Endodermal cell (in vitro differentiated cells): Measurements from ENCODE around the gene ARVCF. TPM values are rescaled to one million over a fixed set of nuclear protein-coding genes. Genes with fewer than 3 reads are reported as not detected.

Source experiments
- DNase-seq: peaks from one replicate; pipeline ENCODE4 v3.0.0-alpha.2; 2017
- H3K27ac ChIP-seq: 2 replicates; pipeline ENCODE4 v1.5.1; 2013; ENCODE audit warnings: mild to moderate bottlenecking, low read depth, low read length, moderate library complexity
- H3K27me3 ChIP-seq: 2 replicates; pipeline ENCODE4 v1.6.1; 2013; ENCODE audit warnings: mild to moderate bottlenecking, low read length, moderate library complexity; ENCODE audit not compliant: insufficient read depth, control insufficient read depth, poor library complexity, severe bottlenecking
- H3K36me3 ChIP-seq: 2 replicates; pipeline ENCODE4 v1.7.0; 2013; ENCODE audit warnings: mild to moderate bottlenecking, low read length, moderate library complexity; ENCODE audit not compliant: control insufficient read depth, insufficient read depth
- H3K4me1 ChIP-seq: one replicate; pipeline ENCODE4 v1.7.0; 2013; ENCODE audit warnings: low read length; ENCODE audit not compliant: control insufficient read depth, insufficient read depth
- H3K4me3 ChIP-seq: 2 replicates; pipeline ENCODE4 v1.5.1; 2013; ENCODE audit warnings: mild to moderate bottlenecking, low read length, moderate library complexity
- H3K9ac ChIP-seq: 2 replicates; pipeline ENCODE4 v1.6.1; 2013; ENCODE audit warnings: mild to moderate bottlenecking, low read length, moderate library complexity; ENCODE audit not compliant: poor library complexity, severe bottlenecking; ENCODE audit errors: extremely low read depth
- H3K9me3 ChIP-seq: 2 replicates; pipeline ENCODE4 v1.6.1; 2013; ENCODE audit warnings: mild to moderate bottlenecking, low read length, moderate library complexity; ENCODE audit not compliant: control insufficient read depth
- H3K27ac Mint-ChIP-seq: 2 replicates; pipeline ENCODE4 v1.8.0; 2020; ENCODE audit warnings: mixed read lengths
- H3K27me3 Mint-ChIP-seq: 2 replicates; pipeline ENCODE4 v1.8.0; 2021; ENCODE audit warnings: mild to moderate bottlenecking, mixed read lengths; ENCODE audit not compliant: insufficient read depth
- H3K36me3 Mint-ChIP-seq: 2 replicates; pipeline ENCODE4 v1.8.0; 2020; ENCODE audit warnings: low read depth, mixed read lengths
- H3K4me1 Mint-ChIP-seq: 2 replicates; pipeline ENCODE4 v1.8.0; 2020; ENCODE audit warnings: mixed read lengths
- H3K4me3 Mint-ChIP-seq: 2 replicates; pipeline ENCODE4 v1.8.0; 2020; ENCODE audit warnings: mild to moderate bottlenecking, moderate library complexity, mixed read lengths
- H3K9me3 Mint-ChIP-seq: 2 replicates; pipeline ENCODE4 v1.8.0; 2020; ENCODE audit warnings: mild to moderate bottlenecking, mixed read lengths
- CTCF ChIP-seq: fragments of 200-600 bp; sonication (generic); conservative IDR thresholded peaks from 2 replicates; pipeline ENCODE4 v1.5.0; 2021; ENCODE audit warnings: antibody characterized with exemption, mild to moderate bottlenecking
- WGBS, 2 experiments: methylation state at CpG; one replicate each; pipeline versions ENCODE4 v1.1.5 to v1.1.7; 2013; ENCODE audit warnings: missing lambda C conversion rate in 2 of 2, mixed read lengths in 1 of 2; ENCODE audit not compliant: insufficient coverage in 1 of 2, insufficient read length in 1 of 2; 5-methylcytosine and 5-hydroxymethylcytosine counted together
- total RNA-seq, 2 donors: library from RNA; stranded (reverse); fragmentation: NEBNext Ultra II Directional in 1 of 2; extraction: Animal tissue kit (Norgen Biotek cat#: 25700) in 1 of 2; gene quantifications; 2 replicates in 1 of 2; 3 replicates in 1 of 2; pipeline ENCODE4 v1.2.1, GENCODE V29; 2021

The ARVCF gene
- total RNA-seq, 2 donors from 2014 or later, result 48.3 to 61.3 TPM

- WGBS, 2 experiments, result 89 to 91% methylated on average over 9 to 12 of the region's 12 CpGs
- Mint-ChIP-seq H3K4me1 (peaks cover 11% of the 10 kb centered on the region), H3K27ac (no peak overlapping the region), H3K9me3 (no peaks in the 10 kb centered on the region), H3K4me3 (no peak overlapping the region), H3K36me3 (peaks cover 2% of the 10 kb centered on the region), H3K27me3 (peaks cover 2% of the 10 kb centered on the region)
- Histone ChIP-seq H3K27me3 (no peaks in the 10 kb centered on the region), H3K36me3 (peaks cover 6% of the 10 kb centered on the region), H3K27ac (no peak overlapping the region), H3K4me1 (peaks cover 5% of the 10 kb centered on the region), H3K9ac (no peak overlapping the region), H3K4me3 (no peak overlapping the region), H3K9me3 (no peaks in the 10 kb centered on the region)
- DNase-seq, result no peak
- TF ChIP-seq CTCF, result no peak
These were observed 52.6 kb downstream of the ARVCF start for GRCh38 chr22:19963863-19964642.

GRCh38 chr22:19962909-19963806 is 53.5 kb downstream of the ARVCF start:
- Mint-ChIP-seq H3K27me3 (peaks cover 2% of the 10 kb centered on the region), H3K4me3 (no peak overlapping the region), H3K27ac (peak overlapping the region; percentile 89), H3K9me3 (no peaks in the 10 kb centered on the region), H3K4me1 (peaks cover 15% of the 10 kb centered on the region), H3K36me3 (no peaks in the 10 kb centered on the region)
- Histone ChIP-seq H3K27ac (no peak overlapping the region), H3K36me3 (peaks cover 6% of the 10 kb centered on the region), H3K4me3 (no peak overlapping the region), H3K9ac (no peak overlapping the region), H3K9me3 (no peaks in the 10 kb centered on the region), H3K4me1 (peaks cover 5% of the 10 kb centered on the region), H3K27me3 (no peaks in the 10 kb centered on the region)
- TF ChIP-seq CTCF, result no peak
- peak; percentile 92 for DNase-seq
- WGBS, 2 experiments, result 89 to 94% methylated on average over 24 to 30 of the region's 30 CpGs

- Mint-ChIP-seq H3K4me1 (peaks cover 15% of the 10 kb centered on the region), H3K27ac (peak overlapping the region; percentile 85), H3K27me3 (peaks cover 2% of the 10 kb centered on the region), H3K9me3 (no peaks in the 10 kb centered on the region), H3K36me3 (no peaks in the 10 kb centered on the region), H3K4me3 (no peak overlapping the region)
- no peak overlapping the region for H3K4me3 ChIP-seq
- DNase-seq, result peak; percentile 97
- peak; percentile 86 for TF ChIP-seq CTCF
- 51 to 70% methylated on average over 6 to 22 of the region's 22 CpGs for WGBS, 2 experiments
- H3K9me3 ChIP-seq, result no peaks in the 10 kb centered on the region
- no peaks in the 10 kb centered on the region for H3K27me3 ChIP-seq
- H3K9ac ChIP-seq, result no peak overlapping the region
- peaks cover 5% of the 10 kb centered on the region for H3K4me1 ChIP-seq
- no peak overlapping the region for H3K27ac ChIP-seq
- peaks cover 2% of the 10 kb centered on the region for H3K36me3 ChIP-seq
These were observed 54.2 kb downstream of the ARVCF start for GRCh38 chr22:19962246-19962908.
